Epithelial cell of proximal tubule (primary cell): ENCODE results near the gene LCE6A. TPM values are rescaled to one million over a fixed set of nuclear protein-coding genes. Genes with fewer than 3 reads are reported as not detected.

Experiments
- DNase-seq: peaks from one replicate; pipeline ENCODE4 v3.0.0-alpha.2; 2011; ENCODE audit warnings: low read depth
- H3K4me3 ChIP-seq: 2 replicates; pipeline ENCODE4 v1.5.1; 2011; ENCODE audit warnings: low read depth, mild to moderate bottlenecking, low read length
- total RNA-seq: library from RNA; depleted of rRNA; stranded (reverse); fragments of >200 nt; gene quantifications from 2 replicates; pipeline ENCODE4 v1.2.3, GENCODE V29; 2015
- TF ChIP-seq, protein P1 (sequence below): conservative IDR thresholded peaks from 2 replicates; pipeline ENCODE4 v1.5.1; 2012; ENCODE audit warnings: low read depth, mild to moderate bottlenecking, low read length

LCE6A gene
- total RNA-seq, 1 donor from 2014 or later, result not detected

DNA sequence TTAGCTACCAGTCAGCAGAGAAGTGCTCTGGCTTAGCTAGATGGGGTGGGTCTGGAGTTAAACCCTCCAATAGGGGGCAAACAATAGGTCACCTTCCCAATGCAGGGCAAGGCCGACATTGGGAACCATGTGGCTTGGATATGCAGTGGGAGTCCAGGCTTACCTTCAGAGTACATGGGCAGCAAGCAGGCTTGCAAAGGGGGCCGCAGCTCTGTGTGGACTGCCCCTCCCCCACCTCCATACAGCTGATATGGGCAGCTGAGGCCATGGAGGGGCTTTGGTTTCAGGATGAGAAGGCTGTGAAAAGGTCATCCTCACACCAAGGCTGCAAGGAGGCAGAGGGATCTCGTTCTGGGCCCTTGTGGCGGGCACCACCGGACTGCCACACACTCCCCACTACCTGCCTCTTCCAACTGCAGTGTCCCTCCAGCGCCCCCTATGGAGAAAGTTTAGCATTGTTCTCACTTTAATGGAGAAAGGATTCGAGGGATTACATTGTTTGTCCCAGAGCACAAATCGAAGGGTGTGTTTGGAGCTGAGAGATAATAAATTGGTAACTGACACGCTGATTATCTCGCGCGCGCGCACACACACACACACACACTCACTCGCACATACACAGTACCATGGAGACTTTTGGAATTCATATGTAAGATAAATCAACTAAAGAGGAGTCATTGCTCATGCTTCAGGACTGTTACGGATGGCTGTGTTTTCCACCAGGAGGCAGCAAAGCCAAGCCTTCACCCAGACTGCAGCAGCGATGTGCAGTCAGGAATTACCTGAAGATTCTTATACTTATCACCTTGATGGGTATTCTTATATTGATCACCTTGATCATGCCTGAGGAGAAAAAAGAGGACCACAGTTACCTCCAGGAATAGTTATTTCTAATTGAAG, 28.4 kb downstream of the LCE6A start:
- H3K4me3 ChIP-seq, result no peak overlapping the region
- peak; percentile 7 for DNase-seq
- TF ChIP-seq, protein P1, sequence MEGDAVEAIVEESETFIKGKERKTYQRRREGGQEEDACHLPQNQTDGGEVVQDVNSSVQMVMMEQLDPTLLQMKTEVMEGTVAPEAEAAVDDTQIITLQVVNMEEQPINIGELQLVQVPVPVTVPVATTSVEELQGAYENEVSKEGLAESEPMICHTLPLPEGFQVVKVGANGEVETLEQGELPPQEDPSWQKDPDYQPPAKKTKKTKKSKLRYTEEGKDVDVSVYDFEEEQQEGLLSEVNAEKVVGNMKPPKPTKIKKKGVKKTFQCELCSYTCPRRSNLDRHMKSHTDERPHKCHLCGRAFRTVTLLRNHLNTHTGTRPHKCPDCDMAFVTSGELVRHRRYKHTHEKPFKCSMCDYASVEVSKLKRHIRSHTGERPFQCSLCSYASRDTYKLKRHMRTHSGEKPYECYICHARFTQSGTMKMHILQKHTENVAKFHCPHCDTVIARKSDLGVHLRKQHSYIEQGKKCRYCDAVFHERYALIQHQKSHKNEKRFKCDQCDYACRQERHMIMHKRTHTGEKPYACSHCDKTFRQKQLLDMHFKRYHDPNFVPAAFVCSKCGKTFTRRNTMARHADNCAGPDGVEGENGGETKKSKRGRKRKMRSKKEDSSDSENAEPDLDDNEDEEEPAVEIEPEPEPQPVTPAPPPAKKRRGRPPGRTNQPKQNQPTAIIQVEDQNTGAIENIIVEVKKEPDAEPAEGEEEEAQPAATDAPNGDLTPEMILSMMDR, result peak; percentile 58

DNA sequence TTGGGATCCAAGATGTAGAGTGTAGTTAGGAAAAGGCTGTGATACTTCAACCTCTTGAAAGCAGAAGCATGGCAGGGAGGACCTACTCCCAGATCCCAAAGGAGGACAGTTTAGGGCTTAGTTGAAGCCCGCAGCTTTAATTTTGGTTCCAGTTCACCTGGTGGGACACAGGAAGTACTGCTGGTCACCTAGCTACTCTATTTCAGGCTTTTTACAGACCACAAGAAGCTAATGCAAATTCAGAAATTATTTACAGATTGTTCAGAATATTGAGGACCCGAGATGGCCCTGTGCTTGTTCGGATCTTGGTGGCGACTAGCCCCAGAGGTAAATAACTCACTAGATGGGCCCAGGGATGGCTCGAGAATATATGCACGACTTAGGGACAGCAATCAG, 29.1 kb downstream of the LCE6A start:
- TF ChIP-seq, protein P1, result no peak
- DNase-seq, result no peak
- H3K4me3 ChIP-seq, result no peak overlapping the region

DNA sequence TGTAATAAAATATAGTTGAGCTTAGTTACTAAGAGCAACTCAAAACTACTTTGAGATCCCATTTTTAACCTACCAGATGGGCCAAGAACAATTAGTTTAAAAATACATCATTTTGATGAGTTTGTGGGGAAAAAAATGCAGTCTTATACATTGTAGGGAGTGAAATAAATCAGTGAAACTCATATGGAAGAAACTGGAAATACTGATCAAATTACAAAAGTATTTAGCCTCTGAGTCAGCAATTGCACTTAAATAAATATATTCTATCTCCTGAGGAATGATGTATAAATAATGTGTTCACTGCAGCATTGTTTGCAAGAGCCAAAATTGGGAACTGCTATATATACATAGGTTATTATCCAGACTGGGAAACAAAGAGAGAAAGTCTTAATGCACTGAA, 30.8 kb downstream of the LCE6A start:
- no peak for DNase-seq
- H3K4me3 ChIP-seq, result no peak overlapping the region
- TF ChIP-seq, protein P1, result no peak

DNA sequence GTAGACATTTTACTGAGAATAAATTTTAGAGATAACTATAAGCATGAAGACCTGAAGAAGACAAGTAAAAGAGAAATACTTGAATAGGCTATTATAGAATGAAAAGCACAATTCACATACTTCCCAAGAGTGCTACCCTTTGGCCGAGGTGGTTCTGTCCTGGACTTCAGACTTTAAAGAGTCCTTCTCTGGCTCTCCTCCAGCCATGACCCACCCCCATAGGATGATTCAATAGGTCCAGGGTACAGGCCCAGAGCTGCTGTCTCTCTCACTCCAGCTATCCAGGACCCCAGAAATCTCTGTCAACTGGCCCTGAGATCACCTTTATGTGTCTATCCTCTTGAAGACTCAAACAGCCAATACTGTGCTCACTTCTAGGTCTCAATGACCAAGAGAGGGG, 34.2 kb downstream of the LCE6A start:
- DNase-seq, result no peak
- no peak overlapping the region for H3K4me3 ChIP-seq
- TF ChIP-seq, protein P1, result no peak

DNA sequence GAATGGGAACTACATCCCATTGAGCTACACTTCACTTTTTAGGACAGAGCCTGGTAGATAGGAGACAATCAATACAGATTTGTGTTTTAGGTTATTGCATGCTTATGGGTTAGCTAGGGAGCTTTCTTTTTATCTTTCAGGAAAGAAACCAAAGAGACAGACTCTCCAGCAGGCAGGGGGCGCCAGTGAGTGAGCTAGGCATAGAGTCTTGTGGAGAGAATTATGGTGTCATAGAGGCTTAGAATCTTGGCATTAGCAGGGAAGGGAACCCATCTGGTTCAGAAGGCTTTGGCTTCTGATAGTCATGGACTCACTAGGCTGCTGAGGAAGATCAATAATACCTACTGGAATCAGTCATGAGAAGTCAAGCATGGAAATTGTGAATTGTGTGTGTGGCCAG, 35.4 kb downstream of the LCE6A start, which contains the start of gene SMCP:
Gene SMCP (plus strand): TSS at position 281 of the 400 bp plus-strand sequence. CDS start 6,101 bp downstream, outside the sequence.
- H3K4me3 ChIP-seq, result no peak within 1 kb of the TSS
- TF ChIP-seq, protein P1, result peak; percentile 34
- no peak for DNase-seq

DNA sequence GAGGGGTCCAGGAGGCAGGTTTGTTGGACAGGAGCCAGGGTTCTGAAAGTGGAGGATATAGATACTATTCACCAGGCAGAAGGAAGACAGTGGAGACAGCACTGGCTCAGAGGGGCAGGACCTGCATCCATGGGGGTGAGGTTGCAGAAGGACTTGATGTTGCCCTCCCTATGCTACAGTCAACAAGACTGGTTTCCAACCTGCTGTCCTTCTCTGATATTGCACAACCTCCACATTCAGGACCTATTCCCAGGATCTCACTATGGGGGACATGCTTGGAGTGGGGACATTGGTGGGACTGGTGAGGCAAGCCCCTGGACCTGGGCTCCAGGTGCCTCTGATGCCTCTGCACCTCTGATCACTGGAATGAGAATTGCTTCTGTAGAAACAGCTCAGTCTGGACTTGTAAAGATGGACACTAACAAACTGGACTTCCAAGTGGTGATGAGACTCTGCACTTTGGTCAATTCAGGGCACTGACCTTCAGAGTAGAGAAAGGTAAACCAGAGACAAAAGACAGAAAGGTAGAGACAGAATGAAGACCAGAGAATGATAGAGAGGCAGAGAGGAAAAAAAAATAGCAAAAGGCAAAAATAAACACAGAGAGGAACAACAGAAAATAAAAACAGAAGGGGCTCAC, 37.0 kb downstream of the LCE6A start:
- TF ChIP-seq, protein P1, result no peak
- DNase-seq, result no peak
- no peak overlapping the region for H3K4me3 ChIP-seq

DNA sequence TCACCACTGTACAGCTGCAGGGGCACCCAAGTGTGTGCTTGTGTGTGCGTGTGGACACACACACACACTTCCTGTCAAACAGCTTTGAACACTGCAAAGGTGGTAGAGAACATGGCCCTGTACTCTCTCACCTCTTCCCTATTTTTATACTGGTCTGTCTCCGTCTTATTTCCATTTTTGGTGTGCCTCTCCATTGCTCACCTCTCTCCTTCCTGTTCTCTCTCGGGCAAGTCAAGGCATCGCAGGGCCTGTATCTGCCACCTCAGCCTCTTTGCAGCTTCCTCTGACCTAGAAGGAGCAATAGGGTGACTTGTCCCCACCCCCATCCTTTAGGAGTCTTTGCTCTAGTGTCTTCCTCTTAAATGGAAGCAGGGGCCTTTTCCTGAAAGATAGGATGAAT, 37.7 kb downstream of the LCE6A start:
- no peak overlapping the region for H3K4me3 ChIP-seq
- TF ChIP-seq, protein P1, result no peak
- no peak for DNase-seq
